ENCODE results near the gene DNASE1. TPM values are rescaled to one million over a fixed set of nuclear protein-coding genes. Genes with fewer than 3 reads are reported as not detected.

The DNASE1 gene
- total RNA-seq, 1 experiment from 2014 or later: 26.0 TPM

DNA sequence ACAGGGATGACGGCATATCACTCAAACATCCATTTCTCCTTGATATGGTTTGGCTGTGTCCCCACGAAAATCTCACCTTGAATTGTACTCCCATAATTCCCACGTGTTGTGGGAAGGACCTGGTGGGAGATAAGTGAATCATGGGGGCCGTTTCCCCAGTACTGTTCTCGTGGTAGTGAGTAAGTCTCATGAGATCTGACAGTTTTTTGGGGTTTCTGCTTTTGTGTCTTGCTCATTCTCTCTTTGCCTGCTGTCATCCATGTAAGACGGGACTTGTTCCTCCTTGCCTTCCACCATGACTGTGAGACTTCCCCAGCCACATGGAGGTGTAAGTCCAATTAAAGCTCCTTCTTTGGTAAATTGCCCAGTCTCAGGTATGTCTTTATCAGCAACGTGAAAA lies 32.5 kb downstream of the DNASE1 start:
- CTCF ChIA-PET: interaction anchor here (0.6 kb wide), 1 partner anchor 327 kb away, joined by 3 read pairs; no protein-coding TSS in a partner anchor
- Mint-ChIP-seq H3K4me3 (ENCODE audit: low read depth, unreplicated experiment) (no peak overlapping the region), H3K36me3 (ENCODE audit: insufficient read depth, unreplicated experiment) (peaks cover 64% of the 10 kb centered on the region), H3K4me1 (ENCODE audit: low read depth, unreplicated experiment) (peaks cover 9% of the 10 kb centered on the region), H3K27me3 (ENCODE audit: unreplicated experiment) (no peaks in the 10 kb centered on the region), H3K9me3 (ENCODE audit: low read depth, unreplicated experiment) (no peaks in the 10 kb centered on the region), H3K27ac (ENCODE audit: unreplicated experiment) (no peak overlapping the region)
- no TSS peak for BruUV-seq (replicated peaks)
- TF ChIP-seq CTCF (IDR thresholded peaks at IDR 0.05; ENCODE audit: unreplicated experiment): no peak
- no peak for DNase-seq
- intact Hi-C loops (cut with micrococcal nuclease; ENCODE audit: unreplicated experiment): no loop called here

GRCh38 chr16:3687792-3688191 lies 33.3 kb downstream of the DNASE1 start:
- Mint-ChIP-seq H3K4me1 (ENCODE audit: low read depth, unreplicated experiment) (peaks cover 9% of the 10 kb centered on the region), H3K36me3 (ENCODE audit: insufficient read depth, unreplicated experiment) (peaks cover 58% of the 10 kb centered on the region), H3K9me3 (ENCODE audit: low read depth, unreplicated experiment) (no peaks in the 10 kb centered on the region), H3K27me3 (ENCODE audit: unreplicated experiment) (no peaks in the 10 kb centered on the region), H3K27ac (ENCODE audit: unreplicated experiment) (no peak overlapping the region), H3K4me3 (ENCODE audit: low read depth, unreplicated experiment) (no peak overlapping the region)
- TF ChIP-seq CTCF (IDR thresholded peaks at IDR 0.05; ENCODE audit: unreplicated experiment): no peak
- intact Hi-C loops (cut with micrococcal nuclease; ENCODE audit: unreplicated experiment): no loop called here
- BruUV-seq (replicated peaks): no TSS peak
- DNase-seq: no peak
- CTCF ChIA-PET: interaction anchor here (0.6 kb wide), 1 partner anchor 328 kb away, joined by 3 read pairs; no protein-coding TSS in a partner anchor

GRCh38 chr16:3689731-3690130 lies 35.2 kb downstream of the DNASE1 start:
- BruUV-seq (replicated peaks): no TSS peak
- Mint-ChIP-seq H3K4me1 (ENCODE audit: low read depth, unreplicated experiment) (peaks cover 11% of the 10 kb centered on the region), H3K36me3 (ENCODE audit: insufficient read depth, unreplicated experiment) (peaks cover 51% of the 10 kb centered on the region), H3K27me3 (ENCODE audit: unreplicated experiment) (no peaks in the 10 kb centered on the region), H3K9me3 (ENCODE audit: low read depth, unreplicated experiment) (no peaks in the 10 kb centered on the region), H3K27ac (ENCODE audit: unreplicated experiment) (no peak overlapping the region), H3K4me3 (ENCODE audit: low read depth, unreplicated experiment) (no peak overlapping the region)
- no peak for TF ChIP-seq CTCF (IDR thresholded peaks at IDR 0.05; ENCODE audit: unreplicated experiment)
- intact Hi-C loops (cut with micrococcal nuclease; ENCODE audit: unreplicated experiment): loop anchor here (5.0 to 10.0 kb wide), 2 partner anchors 65 to 188 kb away; no protein-coding TSS in a partner anchor
- CTCF ChIA-PET: interaction anchor here (0.5 kb wide), 1 partner anchor 89 kb away, joined by 3 read pairs; no protein-coding TSS in a partner anchor
- no peak for DNase-seq

GRCh38 chr16:3690470-3690928 lies 36.0 kb downstream of the DNASE1 start:
- H3K4me3 Mint-ChIP-seq (ENCODE audit: low read depth, unreplicated experiment): no peak overlapping the region
- intact Hi-C loops (cut with micrococcal nuclease; ENCODE audit: unreplicated experiment): loop anchor here (5.0 to 10.0 kb wide), 2 partner anchors 64 to 187 kb away; no protein-coding TSS in a partner anchor
- CTCF ChIA-PET: interaction anchor here (0.5 kb wide), 1 partner anchor 88 kb away, joined by 3 read pairs; no protein-coding TSS in a partner anchor
- BruUV-seq (replicated peaks): no TSS peak
- DNase-seq: peak; percentile 92
- no peak overlapping the region for H3K27ac Mint-ChIP-seq (ENCODE audit: unreplicated experiment)
- H3K36me3 Mint-ChIP-seq (ENCODE audit: insufficient read depth, unreplicated experiment): peaks cover 51% of the 10 kb centered on the region
- peak; percentile 94 for TF ChIP-seq CTCF (IDR thresholded peaks at IDR 0.05; ENCODE audit: unreplicated experiment)
- no peaks in the 10 kb centered on the region for H3K27me3 Mint-ChIP-seq (ENCODE audit: unreplicated experiment)
- H3K4me1 Mint-ChIP-seq (ENCODE audit: low read depth, unreplicated experiment): peaks cover 19% of the 10 kb centered on the region
- no peaks in the 10 kb centered on the region for H3K9me3 Mint-ChIP-seq (ENCODE audit: low read depth, unreplicated experiment)
